Ovary (tissue), 9 donors: Measurements from ENCODE around the gene CCNL1. TPM values are rescaled to one million over a fixed set of nuclear protein-coding genes. Genes with fewer than 3 reads are reported as not detected.
"Not testable (repeated sequence)": the region's sequence is repeated elsewhere in the genome, so short reads cannot be mapped to it uniquely, and the experiment has no call there.

Experiments used
- DNase-seq, 5 donors: peaks; one replicate each; pipeline ENCODE4 v3.0.0-alpha.2; 2019 to 2020
- H3K27ac ChIP-seq, 2 donors: fragments of 200-600 bp; one replicate each; pipeline versions ENCODE4 v1.5.1 to v1.8.0; 2019 to 2022
- H3K27me3 ChIP-seq: fragments of 200-600 bp; one replicate; pipeline ENCODE4 v1.8.0; 2022
- H3K36me3 ChIP-seq: fragments of 200-600 bp; sonication (generic); one replicate; pipeline ENCODE4 v1.5.1; 2019
- H3K4me1 ChIP-seq: one replicate; pipeline ENCODE4 v1.8.1; 2013; ENCODE audit warnings: mild to moderate bottlenecking, moderate library complexity; ENCODE audit not compliant: insufficient read depth
- H3K4me3 ChIP-seq: fragments of 200-600 bp; sonication (generic); one replicate; pipeline ENCODE4 v1.5.1; 2017
- H3K9me3 ChIP-seq, 2 donors: fragments of 200-600 bp in 1 of 2; sonication (generic) in 1 of 2; one replicate each; pipeline versions ENCODE4 v1.5.1 to v1.8.1; 2013 to 2019; ENCODE audit warnings: mild to moderate bottlenecking in 1 of 2, moderate library complexity in 1 of 2
- CTCF ChIP-seq, 3 donors: fragments of 450-650 bp in 2 of 3; fragments of 200-600 bp in 1 of 3; IDR thresholded peaks; one replicate each; pipeline versions ENCODE4 v1.5.1 to v1.8.0; 2016 to 2022; ENCODE audit warnings: antibody characterized with exemption in 3 of 3, mild to moderate bottlenecking in 1 of 3
- EP300 ChIP-seq: sonication (generic); formaldehyde crosslinking; IDR thresholded peaks from one replicate; pipeline ENCODE4 v1.6.1; 2017; ENCODE audit warnings: antibody characterized with exemption
- POLR2A ChIP-seq: fragments of 450-650 bp; IDR thresholded peaks from one replicate; pipeline ENCODE4 v1.6.1; 2017; ENCODE audit warnings: antibody characterized with exemption, mild to moderate bottlenecking, moderate library complexity
- WGBS, 3 donors: extraction: QIAGEN DNeasy Blood & Tissue Kit in 1 of 3; methylation state at CpG; one replicate each; pipeline versions ENCODE4 v1.1.5 to v1.1.7; 2013 to 2017; 5-methylcytosine and 5-hydroxymethylcytosine counted together
- intact Hi-C, 4 donors: fragments of 100-400 bp; cut with DNase I; formaldehyde crosslinking; loops; one replicate each; pipeline versions ENCODE4 v1.11.0 to v1.15.1; 2022 to 2023
- polyA plus RNA-seq, 2 donors: library from polyadenylated mRNA; stranded (reverse); fragments of 200-250 nt in 1 of 2; fragments of 350-450 nt in 1 of 2; fragmentation: Illumina TruSeq in 1 of 2; extraction: RNeasy Lipid Tissue Mini Kit (QIAGEN cat#74804) in 1 of 2; gene quantifications; one replicate each; pipeline ENCODE4 v1.2.3, GENCODE V29; 2013 to 2014
- total RNA-seq, 7 donors: library from RNA; depleted of rRNA in 2 of 7; stranded (reverse); fragments of >200 nt in 2 of 7; fragmentation: NEBNext Ultra II Directional in 3 of 7; extraction: Animal tissue kit (Norgen Biotek cat#: 25700) in 3 of 7; gene quantifications; one replicate each; pipeline versions ENCODE4 v1.1.0 to v1.2.4, GENCODE V29; 2016 to 2023
- donor health status: DM: no; HTN: no; CAD: no; lungs with moderate emphysema.
- donor health status: DM: no; HTN: no; CAD: no.
- donor health status: Bipolar disorder and iron deficiency.
- donor health status: DM: yes; HTN: yes; CAD: no.
- donor health status: DM: no; HTN: no; CAD: no.
- donor health status: DM: yes; HTN: yes; CAD: no.

CCNL1 gene
- total and polyA plus RNA-seq, 9 donors: 67.6 to 514 (median 96.7) TPM

GRCh38 chr3:157199841-157200240 lies 39.9 kb upstream of the CCNL1 start:
- no peaks in the 10 kb centered on the region for H3K4me1 ChIP-seq
- no peak overlapping the region for H3K27ac ChIP-seq
- H3K36me3 ChIP-seq: no peaks in the 10 kb centered on the region
- no peak for DNase-seq
- H3K27me3 ChIP-seq: no peaks in the 10 kb centered on the region
- TF ChIP-seq POLR2A (no peak), EP300 (no peak), CTCF (IDR thresholded peaks at IDR 0.05) (no peak)
- intact Hi-C loops: no loop called here
- no peaks in the 10 kb centered on the region for H3K9me3 ChIP-seq
- 61 to 73% (median 63%) methylated on average over 3 of the region's 3 CpGs for WGBS, 3 donors
- H3K4me3 ChIP-seq: no peak overlapping the region

- no peaks in the 10 kb centered on the region for H3K9me3 ChIP-seq
- no peak overlapping the region for H3K4me3 ChIP-seq
- no peaks in the 10 kb centered on the region for H3K27me3 ChIP-seq
- intact Hi-C loops: no loop called here
- no peak for TF ChIP-seq CTCF (IDR thresholded peaks at IDR 0.05)
- TF ChIP-seq EP300: no peak
- TF ChIP-seq POLR2A: no peak
- H3K27ac ChIP-seq: no peak overlapping the region
- no peaks in the 10 kb centered on the region for H3K36me3 ChIP-seq
- H3K4me1 ChIP-seq: no peaks in the 10 kb centered on the region
- DNase-seq: no peak
These were observed 36.0 kb upstream of the CCNL1 start for GRCh38 chr3:157195965-157196364.

- intact Hi-C loops, H3K9me3 ChIP-seq, H3K36me3 ChIP-seq, DNase-seq, H3K27ac ChIP-seq, H3K4me3 ChIP-seq, H3K27me3 ChIP-seq, H3K4me1 ChIP-seq: not testable (repeated sequence)
- WGBS, 3 donors: 94 to 99% (median 97%) methylated on average over 5 of the region's 5 CpGs
These were observed 31.2 kb upstream of the CCNL1 start for GRCh38 chr3:157191149-157191548.

- no peaks in the 10 kb centered on the region for H3K9me3 ChIP-seq
- H3K36me3 ChIP-seq: no peaks in the 10 kb centered on the region
- DNase-seq: no peak
- no peak for TF ChIP-seq EP300
- TF ChIP-seq POLR2A: no peak
- no peak for TF ChIP-seq CTCF (IDR thresholded peaks at IDR 0.05)
- H3K4me1 ChIP-seq: no peaks in the 10 kb centered on the region
- WGBS, 3 donors: 46 to 72% (median 66%) methylated on average over 2 of the region's 2 CpGs
- H3K27me3 ChIP-seq: no peaks in the 10 kb centered on the region
- intact Hi-C loops: no loop called here
- no peak overlapping the region for H3K4me3 ChIP-seq
- no peak overlapping the region for H3K27ac ChIP-seq
These were observed 30.5 kb upstream of the CCNL1 start for GRCh38 chr3:157190380-157190872.

GRCh38 chr3:157188391-157188790 lies 28.4 kb upstream of the CCNL1 start:
- H3K27ac ChIP-seq: no peak overlapping the region
- TF ChIP-seq EP300 (no peak), CTCF (IDR thresholded peaks at IDR 0.05) (no peak), POLR2A (no peak)
- no peak for DNase-seq

More at GRCh38 chr3:157188391-157188790, 28.4 kb upstream of the CCNL1 start:
- intact Hi-C loops: no loop called here
- no peak overlapping the region for H3K4me3 ChIP-seq
- H3K36me3 ChIP-seq: no peaks in the 10 kb centered on the region
- H3K4me1 ChIP-seq: no peaks in the 10 kb centered on the region
- H3K27me3 ChIP-seq: no peaks in the 10 kb centered on the region
- H3K9me3 ChIP-seq: no peaks in the 10 kb centered on the region
